Mesodermal cell (in vitro differentiated cells): ENCODE data around the gene STIM1.

Source experiments
- H3K27ac ChIP-seq: 2 replicates; pipeline ENCODE4 v1.7.0; 2013; ENCODE audit warnings: mild to moderate bottlenecking, low read depth, low read length, moderate library complexity; ENCODE audit not compliant: severe bottlenecking
- H3K36me3 ChIP-seq: 2 replicates; pipeline ENCODE4 v1.7.1; 2013; ENCODE audit warnings: mild to moderate bottlenecking, low read length, moderate library complexity; ENCODE audit not compliant: control insufficient read depth, insufficient read depth
- H3K4me1 ChIP-seq: one replicate; pipeline ENCODE4 v1.7.1; 2013; ENCODE audit warnings: mild to moderate bottlenecking, low read length; ENCODE audit not compliant: insufficient read depth, control insufficient read depth, poor library complexity, severe bottlenecking
- H3K4me3 ChIP-seq: 2 replicates; pipeline ENCODE4 v1.7.0; 2013; ENCODE audit warnings: low read length, control low read depth, mild to moderate bottlenecking; ENCODE audit not compliant: insufficient read depth, poor library complexity, severe bottlenecking; ENCODE audit errors: extremely low read depth
- H3K9me3 ChIP-seq: 2 replicates; pipeline ENCODE4 v1.7.1; 2013; ENCODE audit warnings: mild to moderate bottlenecking, low read length, moderate library complexity; ENCODE audit not compliant: control insufficient read depth
- WGBS, 2 experiments: methylation state at CpG; one replicate each; pipeline ENCODE4 v1.1.5; 2013; ENCODE audit warnings: missing lambda C conversion rate in 2 of 2; ENCODE audit not compliant: insufficient coverage in 2 of 2; 5-methylcytosine and 5-hydroxymethylcytosine counted together

STIM1 gene

GRCh38 chr11:4026389-4026788, 170.9 kb downstream of the STIM1 start:
- H3K9me3 ChIP-seq = peaks cover 7% of the 10 kb centered on the region
- no peak overlapping the region for H3K4me3 ChIP-seq
- H3K4me1 ChIP-seq = no peaks in the 10 kb centered on the region
- H3K36me3 ChIP-seq = peaks cover 7% of the 10 kb centered on the region
- WGBS, 2 experiments = no CpG with 5 or more reads among the region's 1 CpG
- no peak overlapping the region for H3K27ac ChIP-seq

DNA sequence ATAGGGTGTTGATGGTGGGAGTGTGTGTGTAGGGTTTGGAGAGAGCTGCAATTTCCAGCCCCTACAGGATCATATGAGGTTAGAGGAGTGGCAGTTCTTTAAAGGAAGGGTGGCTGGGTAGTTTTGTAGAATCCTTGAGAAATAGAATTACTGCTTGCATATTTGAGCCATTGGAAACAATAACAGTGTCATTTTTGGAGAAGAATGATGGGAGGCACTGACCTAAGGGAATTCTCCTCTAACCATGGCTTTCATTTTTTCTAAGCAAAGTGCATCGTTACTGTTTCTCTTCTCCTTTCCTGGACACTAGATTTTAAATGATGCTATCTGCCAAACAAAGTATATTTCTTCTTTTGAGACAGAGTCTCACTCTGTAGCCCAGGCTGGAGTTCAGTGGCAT, 172.3 kb downstream of the STIM1 start:
- 100% methylated on average over 1 of the region's 1 CpG for WGBS, 2 experiments
- no peak overlapping the region for H3K4me3 ChIP-seq
- H3K4me1 ChIP-seq = no peaks in the 10 kb centered on the region
- peaks cover 11% of the 10 kb centered on the region for H3K9me3 ChIP-seq
- H3K36me3 ChIP-seq = peaks cover 7% of the 10 kb centered on the region
- no peak overlapping the region for H3K27ac ChIP-seq

DNA sequence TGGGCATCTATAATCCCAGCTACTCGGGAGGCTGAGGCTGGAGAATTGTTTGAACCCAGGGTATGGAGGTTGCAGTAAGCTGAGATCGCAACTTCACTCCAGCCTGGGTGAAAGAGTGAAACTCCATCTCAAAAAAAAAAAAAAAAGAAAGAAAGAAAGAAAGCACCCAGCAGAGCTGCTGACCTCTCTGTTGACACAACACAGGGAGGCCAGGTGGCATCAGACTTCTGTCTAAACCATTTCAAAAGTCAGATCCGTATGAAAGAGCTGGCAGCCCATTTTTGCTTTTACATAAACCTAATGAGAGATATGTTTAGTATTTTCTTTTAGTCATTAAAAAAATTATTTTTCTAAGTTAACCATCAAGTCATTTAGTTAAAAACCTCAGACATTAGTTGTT, 174.7 kb downstream of the STIM1 start:
- Histone ChIP-seq H3K4me3 (no peak overlapping the region), H3K27ac (no peak overlapping the region), H3K9me3 (peaks cover 11% of the 10 kb centered on the region), H3K4me1 (no peaks in the 10 kb centered on the region), H3K36me3 (peaks cover 7% of the 10 kb centered on the region)
- 80% methylated on average over 1 of the region's 3 CpGs; no CpG with 5 or more reads in 1 of the 2 experiments for WGBS, 2 experiments

DNA sequence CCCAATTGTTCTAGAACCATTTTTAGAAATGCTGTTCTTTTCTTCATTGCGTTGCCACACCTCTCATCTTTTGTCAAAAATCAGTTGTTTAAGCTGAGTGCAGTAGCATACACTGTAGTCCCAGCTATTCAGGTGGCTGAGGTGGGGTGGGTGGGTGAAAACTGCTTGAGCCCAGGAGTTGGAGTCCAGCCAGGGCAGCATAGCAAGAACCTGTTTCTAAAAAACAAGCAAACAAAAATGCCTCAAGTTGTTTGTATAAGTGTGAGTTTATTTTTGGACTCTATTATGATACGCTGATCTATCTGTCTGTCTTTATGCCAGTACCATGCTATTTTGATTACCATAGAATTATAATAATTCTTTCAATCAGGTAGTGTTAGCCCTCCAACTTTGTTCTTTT, 176.6 kb downstream of the STIM1 start:
- H3K27ac ChIP-seq = no peak overlapping the region
- H3K4me1 ChIP-seq = no peaks in the 10 kb centered on the region
- peaks cover 5% of the 10 kb centered on the region for H3K9me3 ChIP-seq
- 40 to 71% methylated on average over 1 of the region's 2 CpGs for WGBS, 2 experiments
- no peaks in the 10 kb centered on the region for H3K36me3 ChIP-seq
- no peak overlapping the region for H3K4me3 ChIP-seq

GRCh38 chr11:4035985-4036384, 180.5 kb downstream of the STIM1 start:
- Histone ChIP-seq H3K4me3 (no peak overlapping the region), H3K36me3 (no peaks in the 10 kb centered on the region), H3K9me3 (peaks cover 4% of the 10 kb centered on the region), H3K27ac (no peak overlapping the region), H3K4me1 (no peaks in the 10 kb centered on the region)
- 92 to 100% methylated on average over 1 to 3 of the region's 4 CpGs for WGBS, 2 experiments

GRCh38 chr11:4039011-4039410, 183.5 kb downstream of the STIM1 start:
- Histone ChIP-seq H3K27ac (no peak overlapping the region), H3K9me3 (no peaks in the 10 kb centered on the region), H3K4me3 (no peak overlapping the region), H3K36me3 (no peaks in the 10 kb centered on the region), H3K4me1 (peaks cover 2% of the 10 kb centered on the region)
- 100% methylated on average over 1 of the region's 3 CpGs for WGBS, 2 experiments

- H3K36me3 ChIP-seq = no peaks in the 10 kb centered on the region
- H3K4me1 ChIP-seq = peaks cover 12% of the 10 kb centered on the region
- no peaks in the 10 kb centered on the region for H3K9me3 ChIP-seq
- H3K27ac ChIP-seq = no peak overlapping the region
- H3K4me3 ChIP-seq = no peak overlapping the region
- WGBS, 2 experiments = no CpG with 5 or more reads among the region's 1 CpG
Measured at GRCh38 chr11:4040461-4040860, 185.0 kb downstream of the STIM1 start.

- no peak overlapping the region for H3K4me3 ChIP-seq
- H3K4me1 ChIP-seq = peaks cover 15% of the 10 kb centered on the region
- 100% methylated on average over 1 of the region's 6 CpGs; no CpG with 5 or more reads in 1 of the 2 experiments for WGBS, 2 experiments
- no peaks in the 10 kb centered on the region for H3K36me3 ChIP-seq
- no peaks in the 10 kb centered on the region for H3K9me3 ChIP-seq
- no peak overlapping the region for H3K27ac ChIP-seq
Measured at GRCh38 chr11:4041731-4042391, 186.4 kb downstream of the STIM1 start.

- 40 to 44% methylated on average over 1 of the region's 4 CpGs for WGBS, 2 experiments
- no peaks in the 10 kb centered on the region for H3K36me3 ChIP-seq
- H3K9me3 ChIP-seq = no peaks in the 10 kb centered on the region
- H3K4me1 ChIP-seq = peaks cover 15% of the 10 kb centered on the region
- H3K4me3 ChIP-seq = no peak overlapping the region
- peak overlapping the region; percentile 73 for H3K27ac ChIP-seq
Measured at GRCh38 chr11:4044976-4045646, 189.6 kb downstream of the STIM1 start.

DNA sequence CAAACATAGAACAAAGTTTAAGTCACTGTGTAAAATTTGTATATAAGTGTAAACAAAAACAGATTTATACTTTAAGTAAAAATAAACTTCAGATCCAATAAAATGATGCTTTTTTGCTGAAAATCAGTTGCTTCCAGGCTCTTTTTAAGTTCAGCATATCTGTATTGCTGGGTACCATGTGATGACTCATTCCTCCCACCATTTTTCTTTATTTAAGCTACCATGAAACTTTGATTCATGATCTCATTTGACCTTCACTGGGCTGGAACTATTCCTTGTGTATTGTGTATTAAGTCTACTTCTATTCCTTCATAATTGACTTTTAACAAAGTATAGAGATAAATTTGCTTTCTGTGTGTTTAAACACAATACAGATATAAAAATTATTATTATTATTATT, 192.9 kb downstream of the STIM1 start:
- peaks cover 15% of the 10 kb centered on the region for H3K4me1 ChIP-seq

GRCh38 chr11:4049006-4049405, 193.5 kb downstream of the STIM1 start:
- no peak overlapping the region for H3K27ac ChIP-seq
- no peak overlapping the region for H3K4me3 ChIP-seq
- H3K4me1 ChIP-seq = peaks cover 13% of the 10 kb centered on the region
- 100% methylated on average over 3 of the region's 4 CpGs; no CpG with 5 or more reads in 1 of the 2 experiments for WGBS, 2 experiments
- H3K9me3 ChIP-seq = no peaks in the 10 kb centered on the region
- H3K36me3 ChIP-seq = no peaks in the 10 kb centered on the region

More for the DNA sequence above, 192.9 kb downstream of the STIM1 start:
- no peaks in the 10 kb centered on the region for H3K36me3 ChIP-seq
- no peaks in the 10 kb centered on the region for H3K9me3 ChIP-seq
- no peak overlapping the region for H3K27ac ChIP-seq
- no peak overlapping the region for H3K4me3 ChIP-seq
